Measurements from ENCODE around the gene MFAP4. TPM values are rescaled to one million over a fixed set of nuclear protein-coding genes. Genes with fewer than 3 reads are reported as not detected.

The MFAP4 gene
- total and polyA plus RNA-seq, 9 donors: 46.5 to 380 (median 179) TPM

DNA sequence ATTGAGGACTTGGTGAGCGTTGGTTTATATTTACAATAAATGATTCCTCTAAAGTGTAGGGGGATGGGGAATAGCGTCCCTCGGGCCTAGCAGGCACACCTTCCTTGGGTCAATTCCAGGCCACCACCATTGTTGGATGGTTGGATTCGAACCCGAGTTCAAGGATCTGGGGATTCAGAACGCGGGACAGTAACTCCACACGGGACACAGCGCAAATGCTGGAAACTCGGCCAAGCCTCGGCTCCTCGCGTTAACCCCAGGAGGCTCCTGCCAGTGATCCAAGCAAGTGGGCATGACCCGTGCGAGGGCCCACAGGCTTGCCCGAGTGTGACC is 25.1 kb downstream of the MFAP4 start:
- no peaks in the 10 kb centered on the region for H3K9me3 ChIP-seq
- peaks cover 2% of the 10 kb centered on the region for H3K4me1 ChIP-seq (ENCODE audit: insufficient read depth)
- no peak for TF ChIP-seq POLR2A (IDR thresholded peaks at IDR 0.05)
- TF ChIP-seq EP300 (IDR thresholded peaks at IDR 0.05): no peak
- no peak for TF ChIP-seq CTCF (IDR thresholded peaks at IDR 0.05)
- 5 to 8% (median 8%) methylated on average over 16 of the region's 16 CpGs for WGBS, 3 donors
- H3K4me3 ChIP-seq: peak overlapping the region; percentile 84
- intact Hi-C loops (cut with DNase I): loop anchor here (2.0 to 10.0 kb wide), 5 partner anchors 85 to 405 kb away; no protein-coding TSS in a partner anchor
- H3K27ac ChIP-seq: peak overlapping the region; percentile 9 to 90
- H3K36me3 ChIP-seq: no peaks in the 10 kb centered on the region
- no peak for DNase-seq
- H3K27me3 ChIP-seq: no peaks in the 10 kb centered on the region

DNA sequence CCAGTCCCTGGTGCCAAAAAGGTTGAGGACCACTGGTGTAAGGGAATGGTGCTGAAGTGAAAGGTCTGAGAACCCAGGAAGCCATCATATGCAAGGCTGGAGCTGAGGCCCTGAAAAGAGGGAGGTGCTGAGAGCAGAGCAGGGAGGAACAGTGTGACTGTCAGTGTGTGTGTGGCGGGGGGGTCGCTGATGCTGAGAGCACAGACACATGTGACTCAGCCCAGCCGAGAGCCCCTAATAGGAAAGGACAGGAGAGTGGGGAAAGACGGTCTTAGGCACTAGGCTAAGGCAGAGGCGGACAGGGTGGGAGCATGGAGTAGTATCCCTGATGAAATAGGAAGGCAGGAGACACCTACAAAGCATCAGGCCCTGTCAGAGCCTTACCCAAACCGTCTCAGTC is 25.7 kb downstream of the MFAP4 start:
- DNase-seq: peak in 1 of 5 donors; percentile 36
- Histone ChIP-seq H3K4me1 (ENCODE audit: insufficient read depth) (peaks cover 2% of the 10 kb centered on the region), H3K36me3 (no peaks in the 10 kb centered on the region), H3K9me3 (no peaks in the 10 kb centered on the region), H3K27me3 (no peaks in the 10 kb centered on the region), H3K27ac (peak overlapping the region in 1 of 2 donors; percentile 90), H3K4me3 (no peak overlapping the region)
- 68 to 70% (median 70%) methylated on average over 6 of the region's 6 CpGs for WGBS, 3 donors
- intact Hi-C loops (cut with DNase I): loop anchor here (5.0 to 10.0 kb wide), 4 partner anchors 86 to 406 kb away; no protein-coding TSS in a partner anchor
- TF ChIP-seq CTCF (IDR thresholded peaks at IDR 0.05) (no peak), EP300 (IDR thresholded peaks at IDR 0.05) (no peak), POLR2A (IDR thresholded peaks at IDR 0.05) (no peak)

GRCh38 chr17:19360772-19361171 is 26.2 kb downstream of the MFAP4 start:
- intact Hi-C loops (cut with DNase I): loop anchor here (5.0 to 10.0 kb wide), 4 partner anchors 87 to 407 kb away; no protein-coding TSS in a partner anchor
- H3K27ac ChIP-seq: no peak overlapping the region
- peaks cover 2% of the 10 kb centered on the region for H3K4me1 ChIP-seq (ENCODE audit: insufficient read depth)
- peak in 1 of 5 donors; percentile 17 for DNase-seq
- TF ChIP-seq CTCF (IDR thresholded peaks at IDR 0.05) (no peak), EP300 (IDR thresholded peaks at IDR 0.05) (no peak), POLR2A (IDR thresholded peaks at IDR 0.05) (no peak)
- no peaks in the 10 kb centered on the region for H3K36me3 ChIP-seq
- H3K27me3 ChIP-seq: no peaks in the 10 kb centered on the region
- no peak overlapping the region for H3K4me3 ChIP-seq
- H3K9me3 ChIP-seq: no peaks in the 10 kb centered on the region
- 90 to 96% (median 91%) methylated on average over 8 of the region's 8 CpGs for WGBS, 3 donors

DNA sequence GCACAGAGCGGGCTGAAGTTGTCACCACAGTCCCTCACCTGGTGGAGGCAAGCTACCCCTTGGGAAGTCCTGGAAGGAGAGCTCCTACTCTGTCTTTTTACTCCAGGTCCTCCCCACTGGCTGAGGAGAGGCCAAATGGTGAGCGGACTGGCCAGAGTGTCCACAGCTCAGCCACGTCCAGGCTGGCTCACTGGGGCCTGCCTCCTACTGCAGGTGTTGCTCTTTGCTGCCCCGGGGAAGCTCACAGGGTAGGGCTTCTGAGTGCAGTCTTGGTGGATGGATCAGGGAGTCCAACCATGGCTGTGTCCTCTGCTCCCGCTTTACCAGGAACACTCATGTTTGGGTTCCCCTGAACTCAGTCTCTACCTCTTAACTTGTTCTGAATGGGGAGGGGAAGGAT is 27.1 kb downstream of the MFAP4 start:
- Histone ChIP-seq H3K4me1 (ENCODE audit: insufficient read depth) (peaks cover 2% of the 10 kb centered on the region), H3K27me3 (no peaks in the 10 kb centered on the region), H3K36me3 (no peaks in the 10 kb centered on the region), H3K9me3 (no peaks in the 10 kb centered on the region), H3K4me3 (no peak overlapping the region), H3K27ac (no peak overlapping the region)
- TF ChIP-seq CTCF (IDR thresholded peaks at IDR 0.05): no peak
- no peak for TF ChIP-seq POLR2A (IDR thresholded peaks at IDR 0.05)
- TF ChIP-seq EP300 (IDR thresholded peaks at IDR 0.05): no peak
- intact Hi-C loops (cut with DNase I): loop anchor here (5.0 to 10.0 kb wide), 4 partner anchors 87 to 407 kb away; no protein-coding TSS in a partner anchor
- 90 to 95% (median 93%) methylated on average over 5 of the region's 5 CpGs for WGBS, 3 donors
- DNase-seq: peak in 2 of 5 donors; percentile 9 to 33
